GM12878 (cell line): ENCODE measurements around the gene ERICH2.

ENCODE experiments used
- CEBPZ ChIP-seq: fragments of 150-350 bp; IDR thresholded peaks from 2 replicates; pipeline ENCODE4 v1.6.1; 2016; ENCODE audit warnings: low read depth, low read length
- CTCF ChIP-seq, 3 experiments: IDR thresholded peaks in 2 of 3; conservative IDR thresholded peaks in 1 of 3; 2 replicates each; pipeline ENCODE4 v1.5.1; 2011; ENCODE audit warnings: low read depth in 3 of 3, low read length in 3 of 3, mild to moderate bottlenecking in 3 of 3, control low read depth in 2 of 3, moderate library complexity in 2 of 3, inconsistent platforms in 1 of 3, mixed read lengths in 1 of 3; ENCODE audit not compliant: control insufficient read depth in 2 of 3, insufficient read depth in 1 of 3; ENCODE audit errors: extremely low read depth in 1 of 3
- ESRRA ChIP-seq: IDR thresholded peaks from 2 replicates; pipeline ENCODE4 v1.6.1; 2012; ENCODE audit warnings: mild to moderate bottlenecking, low read length, improper control_type of control experiment
- FOS ChIP-seq: IDR thresholded peaks from 3 replicates; pipeline ENCODE4 v1.6.1; 2011; ENCODE audit warnings: borderline replicate concordance; ENCODE audit not compliant: insufficient read length; ENCODE audit errors: extremely low read depth
- GABPA ChIP-seq: IDR thresholded peaks from 2 replicates; pipeline ENCODE4 v1.6.1; 2014; ENCODE audit warnings: antibody characterized with exemption, low read depth, mild to moderate bottlenecking, inconsistent platforms
- MYB ChIP-seq: fragments of 150-350 bp; IDR thresholded peaks from 2 replicates; pipeline ENCODE4 v1.6.1; 2014; ENCODE audit warnings: mild to moderate bottlenecking, low read depth, low read length, borderline replicate concordance
- POLR2A ChIP-seq: IDR thresholded peaks from 2 replicates; pipeline ENCODE4 v1.6.1; 2011; ENCODE audit warnings: low read depth, mild to moderate bottlenecking, low read length
- POU2F2 ChIP-seq: IDR thresholded peaks from 3 replicates; pipeline ENCODE4 v1.6.1; 2011; ENCODE audit warnings: low read depth, mild to moderate bottlenecking, low read length, borderline replicate concordance
- PRDM15 ChIP-seq: fragments of 450-650 bp; formaldehyde crosslinking; IDR thresholded peaks from 2 replicates; pipeline ENCODE4 v1.4.0; 2020; ENCODE audit warnings: mild to moderate bottlenecking, moderate library complexity
- RBBP5 ChIP-seq: fragments of 200-600 bp; sonication (generic); conservative IDR thresholded peaks from 2 replicates; pipeline ENCODE4 v1.6.1; 2016
- SRF ChIP-seq, 2 experiments: IDR thresholded peaks; 2 replicates each; pipeline ENCODE4 v1.6.1; 2011; ENCODE audit warnings: low read depth in 2 of 2, low read length in 2 of 2, mild to moderate bottlenecking in 1 of 2, moderate library complexity in 1 of 2
- TF ChIP-seq, protein P1 (sequence below): IDR thresholded peaks from 2 replicates; pipeline ENCODE4 v1.6.1; 2012; ENCODE audit warnings: low read depth, low read length, improper control_type of control experiment

- no peak for TF ChIP-seq FOS
- no peak for TF ChIP-seq ESRRA
- TF ChIP-seq GABPA, result no peak
- no peak for TF ChIP-seq POU2F2
- no peak for TF ChIP-seq MYB
- no peak for TF ChIP-seq CTCF (IDR thresholded peaks at IDR 0.05 in 2 of 3, conservative IDR thresholded peaks at IDR 0.05 in 1 of 3; ENCODE audit: control insufficient read depth in 2 of 3, extremely low read depth in 1 of 3, insufficient read depth in 1 of 3, low read depth in 3 of 3, low read length in 3 of 3)
- TF ChIP-seq PRDM15, result no peak
- TF ChIP-seq CEBPZ, result no peak
- TF ChIP-seq RBBP5, result no peak
- TF ChIP-seq, protein P1, sequence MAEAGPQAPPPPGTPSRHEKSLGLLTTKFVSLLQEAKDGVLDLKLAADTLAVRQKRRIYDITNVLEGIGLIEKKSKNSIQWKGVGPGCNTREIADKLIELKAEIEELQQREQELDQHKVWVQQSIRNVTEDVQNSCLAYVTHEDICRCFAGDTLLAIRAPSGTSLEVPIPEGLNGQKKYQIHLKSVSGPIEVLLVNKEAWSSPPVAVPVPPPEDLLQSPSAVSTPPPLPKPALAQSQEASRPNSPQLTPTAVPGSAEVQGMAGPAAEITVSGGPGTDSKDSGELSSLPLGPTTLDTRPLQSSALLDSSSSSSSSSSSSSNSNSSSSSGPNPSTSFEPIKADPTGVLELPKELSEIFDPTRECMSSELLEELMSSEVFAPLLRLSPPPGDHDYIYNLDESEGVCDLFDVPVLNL, result no peak
- no peak for TF ChIP-seq SRF (IDR thresholded peaks at IDR 0.05; ENCODE audit: low read depth in 2 of 2, low read length in 2 of 2)
- TF ChIP-seq POLR2A, result no peak
Observed at GRCh38 chr2:170744248-170745002, 25.8 kb upstream of the ERICH2 start.
